DND-41 (cell line): ENCODE results near the gene KRT13.

Experiments
- ATAC-seq: fragments of 200-7000 bp; cut with Tn5 transposase; 3 replicates; pipeline ENCODE4 v1.9.1; 2021; ENCODE audit warnings: low read depth; ENCODE audit not compliant: insufficient read depth
- DNase-seq: peaks from one replicate; pipeline ENCODE4 v3.0.0-alpha.2; 2020
- H2AFZ ChIP-seq: 2 replicates; pipeline ENCODE4 v1.6.0; 2012; ENCODE audit warnings: low read depth, low read length
- H3K27ac ChIP-seq: 2 replicates; pipeline ENCODE4 v1.5.1; 2012; ENCODE audit warnings: low read length, inconsistent platforms
- H3K27me3 ChIP-seq: fragments of 200-600 bp; sonication (generic); 2 replicates; pipeline ENCODE4 v1.6.0; 2012; ENCODE audit warnings: low read length, mild to moderate bottlenecking, inconsistent platforms; ENCODE audit not compliant: insufficient read depth, poor library complexity
- H3K36me3 ChIP-seq: 2 replicates; pipeline ENCODE4 v1.5.1; 2012; ENCODE audit warnings: low read length, inconsistent platforms; ENCODE audit not compliant: insufficient read depth
- H3K4me1 ChIP-seq: 2 replicates; pipeline ENCODE4 v1.5.1; 2012; ENCODE audit warnings: mild to moderate bottlenecking, low read length; ENCODE audit not compliant: insufficient read depth
- H3K4me2 ChIP-seq: 2 replicates; pipeline ENCODE4 v1.6.0; 2012; ENCODE audit warnings: mild to moderate bottlenecking, moderate library complexity, low read length, inconsistent platforms; ENCODE audit not compliant: insufficient read depth
- H3K4me3 ChIP-seq, 2 experiments: fragments of 200-600 bp in 1 of 2; shearing (Covaris generic) in 1 of 2; 2 replicates each; pipeline ENCODE4 v1.5.1; 2012 to 2016; ENCODE audit warnings: inconsistent platforms in 2 of 2, low read length in 2 of 2, mild to moderate bottlenecking in 2 of 2, low read depth in 1 of 2, moderate library complexity in 1 of 2
- H3K79me2 ChIP-seq: 2 replicates; pipeline ENCODE4 v1.6.0; 2012; ENCODE audit warnings: low read length, inconsistent platforms; ENCODE audit not compliant: insufficient read depth
- H3K9ac ChIP-seq: 2 replicates; pipeline ENCODE4 v1.6.0; 2012; ENCODE audit warnings: low read depth, mild to moderate bottlenecking, inconsistent platforms, low read length, moderate library complexity
- H3K9me3 ChIP-seq: 2 replicates; pipeline ENCODE4 v1.5.1; 2012; ENCODE audit warnings: low read length, moderate library complexity, mild to moderate bottlenecking, inconsistent platforms; ENCODE audit not compliant: insufficient read depth, severe bottlenecking
- H4K20me1 ChIP-seq: 2 replicates; pipeline ENCODE4 v1.6.0; 2012; ENCODE audit warnings: low read length; ENCODE audit not compliant: insufficient read depth
- EZH2 ChIP-seq: IDR thresholded peaks from 3 replicates; pipeline ENCODE4 v1.6.1; 2012; ENCODE audit warnings: borderline replicate concordance, low read depth, mild to moderate bottlenecking, moderate library complexity, low read length, inconsistent platforms; ENCODE audit not compliant: severe bottlenecking
- TF ChIP-seq, protein P1 (sequence below): IDR thresholded peaks from 2 replicates; pipeline ENCODE4 v1.5.1; 2012; ENCODE audit warnings: borderline replicate concordance, low read length, moderate library complexity, mild to moderate bottlenecking; ENCODE audit not compliant: poor library complexity, severe bottlenecking; ENCODE audit errors: extremely low read depth

The KRT13 gene

DNA sequence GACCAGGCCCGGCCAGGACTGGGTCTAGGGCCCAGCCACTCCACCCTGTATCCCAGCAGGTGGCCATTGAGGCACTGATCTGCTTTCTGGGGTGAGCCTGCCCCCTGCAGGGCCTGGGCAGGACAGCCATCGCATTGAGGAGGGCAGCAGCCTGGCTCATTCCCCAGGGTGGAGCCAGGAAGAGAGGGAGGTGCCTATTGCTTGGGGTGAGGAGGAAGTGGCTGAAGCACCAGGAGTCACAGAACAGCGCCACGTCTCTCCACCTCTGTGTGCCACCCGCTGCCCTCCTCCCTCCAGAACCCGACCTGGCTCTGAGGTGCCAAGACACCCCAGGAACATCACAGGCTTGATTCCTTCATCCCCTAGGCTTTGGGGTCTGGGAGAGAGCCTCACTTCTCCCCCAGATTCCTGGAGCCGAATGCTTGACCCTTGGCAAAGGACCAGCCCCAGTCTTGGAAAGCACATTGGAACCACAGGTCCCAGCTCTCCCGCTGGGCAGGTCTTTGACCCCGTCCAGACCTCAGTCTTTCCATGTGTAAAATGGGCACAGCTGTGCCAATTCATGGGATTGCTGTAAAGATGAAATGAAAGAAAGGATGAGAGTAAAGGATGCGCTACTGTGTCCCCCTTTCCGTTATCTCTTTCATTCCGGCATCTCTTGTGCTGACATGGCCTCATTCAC is 8.5 kb downstream of the KRT13 start:
- H3K36me3 ChIP-seq, result no peaks in the 10 kb centered on the region
- H2AFZ ChIP-seq, result peak overlapping the region; percentile 71; the same call in 1 of the 2 replicates
- TF ChIP-seq, protein P1, sequence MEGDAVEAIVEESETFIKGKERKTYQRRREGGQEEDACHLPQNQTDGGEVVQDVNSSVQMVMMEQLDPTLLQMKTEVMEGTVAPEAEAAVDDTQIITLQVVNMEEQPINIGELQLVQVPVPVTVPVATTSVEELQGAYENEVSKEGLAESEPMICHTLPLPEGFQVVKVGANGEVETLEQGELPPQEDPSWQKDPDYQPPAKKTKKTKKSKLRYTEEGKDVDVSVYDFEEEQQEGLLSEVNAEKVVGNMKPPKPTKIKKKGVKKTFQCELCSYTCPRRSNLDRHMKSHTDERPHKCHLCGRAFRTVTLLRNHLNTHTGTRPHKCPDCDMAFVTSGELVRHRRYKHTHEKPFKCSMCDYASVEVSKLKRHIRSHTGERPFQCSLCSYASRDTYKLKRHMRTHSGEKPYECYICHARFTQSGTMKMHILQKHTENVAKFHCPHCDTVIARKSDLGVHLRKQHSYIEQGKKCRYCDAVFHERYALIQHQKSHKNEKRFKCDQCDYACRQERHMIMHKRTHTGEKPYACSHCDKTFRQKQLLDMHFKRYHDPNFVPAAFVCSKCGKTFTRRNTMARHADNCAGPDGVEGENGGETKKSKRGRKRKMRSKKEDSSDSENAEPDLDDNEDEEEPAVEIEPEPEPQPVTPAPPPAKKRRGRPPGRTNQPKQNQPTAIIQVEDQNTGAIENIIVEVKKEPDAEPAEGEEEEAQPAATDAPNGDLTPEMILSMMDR, result peak; percentile 80
- no peak for TF ChIP-seq EZH2
- H3K4me1 ChIP-seq, result peaks cover 4% of the 10 kb centered on the region
- no peak overlapping the region for H3K9ac ChIP-seq
- H3K4me3 ChIP-seq, result no peak overlapping the region
- H3K27me3 ChIP-seq, result peaks cover 7% of the 10 kb centered on the region
- H3K9me3 ChIP-seq, result no peaks in the 10 kb centered on the region
- ATAC-seq, result peak; percentile 98
- no peaks in the 10 kb centered on the region for H3K79me2 ChIP-seq
- peak overlapping the region; percentile 53 for H3K4me2 ChIP-seq
- no peak overlapping the region for H3K27ac ChIP-seq
- DNase-seq, result peak; percentile 73
- H4K20me1 ChIP-seq, result no peaks in the 10 kb centered on the region

DNA sequence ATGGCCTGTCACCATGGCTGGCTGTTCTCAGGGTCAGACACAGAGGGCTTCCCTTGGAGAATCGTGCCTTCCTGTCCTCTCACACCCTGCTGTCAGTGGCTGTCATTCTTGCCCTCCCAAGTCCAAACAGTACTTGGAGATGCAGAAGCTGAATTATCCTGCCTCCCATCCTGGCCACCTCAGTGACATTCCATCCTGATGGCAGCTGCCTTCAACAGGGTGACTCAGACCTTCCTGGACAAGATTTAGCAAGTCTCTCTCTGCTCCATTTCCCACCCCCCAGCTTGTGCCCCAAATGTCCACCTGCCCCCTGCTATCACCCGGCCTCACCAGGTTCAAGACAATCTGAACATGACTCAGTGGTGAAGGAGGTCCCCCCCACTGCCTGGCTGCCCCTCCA is 10.9 kb downstream of the KRT13 start:
- H3K4me3 ChIP-seq, result no peak overlapping the region
- no peaks in the 10 kb centered on the region for H4K20me1 ChIP-seq
- no peak overlapping the region for H3K27ac ChIP-seq
- H3K79me2 ChIP-seq, result no peaks in the 10 kb centered on the region
- H3K9me3 ChIP-seq, result no peaks in the 10 kb centered on the region
- ATAC-seq (no peak), DNase-seq (no peak)
- H2AFZ ChIP-seq, result no peak overlapping the region
- H3K9ac ChIP-seq, result no peak overlapping the region
- H3K4me2 ChIP-seq, result no peak overlapping the region
- H3K36me3 ChIP-seq, result no peaks in the 10 kb centered on the region
- TF ChIP-seq, protein P1, result no peak
- TF ChIP-seq EZH2, result no peak
- H3K27me3 ChIP-seq, result peaks cover 19% of the 10 kb centered on the region
- H3K4me1 ChIP-seq, result peaks cover 4% of the 10 kb centered on the region

DNA sequence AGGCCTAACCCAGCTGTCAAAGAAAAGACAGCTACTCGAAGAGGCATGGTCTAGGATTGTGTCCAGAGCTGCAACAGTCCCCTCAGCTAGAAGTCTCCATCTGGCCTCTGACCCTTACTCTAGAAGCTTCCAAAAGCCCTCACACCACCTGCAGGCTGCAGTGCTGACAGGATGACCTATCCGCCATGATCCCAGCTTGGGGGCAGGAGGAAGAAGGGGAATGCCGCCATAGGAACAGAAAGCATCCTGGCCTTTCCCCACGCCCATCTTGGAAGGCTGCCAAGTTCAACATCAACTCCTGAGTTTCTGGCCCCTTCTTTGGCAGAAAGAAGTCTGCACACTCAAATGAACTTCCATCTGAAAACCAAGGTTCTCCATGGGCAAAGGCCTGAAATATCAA is 12.6 kb downstream of the KRT13 start:
- H3K4me3 ChIP-seq, result no peak overlapping the region
- H3K36me3 ChIP-seq, result no peaks in the 10 kb centered on the region
- no peak overlapping the region for H3K4me2 ChIP-seq
- peaks cover 4% of the 10 kb centered on the region for H3K4me1 ChIP-seq
- no peaks in the 10 kb centered on the region for H3K79me2 ChIP-seq
- H4K20me1 ChIP-seq, result no peaks in the 10 kb centered on the region
- peaks cover 16% of the 10 kb centered on the region for H3K27me3 ChIP-seq
- H3K9me3 ChIP-seq, result no peaks in the 10 kb centered on the region
- no peak for ATAC-seq
- TF ChIP-seq EZH2, result no peak
- TF ChIP-seq, protein P1, result no peak
- no peak overlapping the region for H2AFZ ChIP-seq
- no peak overlapping the region for H3K27ac ChIP-seq
- H3K9ac ChIP-seq, result no peak overlapping the region
- no peak for DNase-seq
